HEK293T (cell line): ENCODE data around the gene GRM5.

Source experiments
- CTCF ChIA-PET: fragments of 350-600 bp; formaldehyde crosslinking; extraction: SDS; loops from one replicate; lab custom pipeline; 2021; ENCODE audit warnings: antibody characterized with exemption, inconsistent platforms; lab: Yijun Ruan, JAX
- POLR2A ChIA-PET: fragments of 350-600 bp; formaldehyde crosslinking; extraction: SDS; loops from one replicate; lab custom pipeline; 2020; ENCODE audit warnings: antibody characterized with exemption, inconsistent platforms; lab: Yijun Ruan, JAX
- DNase-seq: peaks from one replicate; pipeline ENCODE4 v3.0.0; 2012; ENCODE audit warnings: mixed read lengths; ENCODE audit errors: extremely low spot score
- ARNT ChIP-seq: fragments of 450-650 bp; IDR thresholded peaks from 2 replicates; pipeline ENCODE4 v1.6.1; 2017; ENCODE audit warnings: mild to moderate bottlenecking
- BHLHE40 ChIP-seq: fragments of 450-650 bp; IDR thresholded peaks from 2 replicates; pipeline ENCODE4 v1.6.1; 2016; ENCODE audit warnings: mild to moderate bottlenecking, moderate library complexity, borderline replicate concordance
- CTBP1 ChIP-seq: fragments of 450-650 bp; IDR thresholded peaks from 2 replicates; pipeline ENCODE4 v1.6.1; 2016; ENCODE audit warnings: borderline replicate concordance
- ELF4 ChIP-seq: fragments of 450-650 bp; IDR thresholded peaks from 2 replicates; pipeline ENCODE4 v1.6.1; 2017; ENCODE audit warnings: antibody characterized with exemption
- FOXA1 ChIP-seq: fragments of 450-650 bp; IDR thresholded peaks from 2 replicates; pipeline ENCODE4 v1.6.1; 2016; ENCODE audit warnings: mild to moderate bottlenecking
- FOXK2 ChIP-seq: fragments of 450-650 bp; IDR thresholded peaks from 2 replicates; pipeline ENCODE4 v1.6.1; 2016; ENCODE audit warnings: mild to moderate bottlenecking
- FOXM1 ChIP-seq: fragments of 450-650 bp; IDR thresholded peaks from 2 replicates; pipeline ENCODE4 v1.6.1; 2017; ENCODE audit warnings: mild to moderate bottlenecking, borderline replicate concordance
- HDGF ChIP-seq: fragments of 450-650 bp; IDR thresholded peaks from 2 replicates; pipeline ENCODE4 v1.6.1; 2017; ENCODE audit warnings: antibody characterized with exemption, borderline replicate concordance
- L3MBTL2 ChIP-seq: fragments of 450-650 bp; conservative IDR thresholded peaks from 2 replicates; pipeline ENCODE4 v1.6.1; 2016; ENCODE audit warnings: mild to moderate bottlenecking
- LEF1 ChIP-seq: fragments of 450-650 bp; IDR thresholded peaks from 2 replicates; pipeline ENCODE4 v1.6.1; 2017; ENCODE audit warnings: mild to moderate bottlenecking, borderline replicate concordance
- NFRKB ChIP-seq: fragments of 450-650 bp; IDR thresholded peaks from 2 replicates; pipeline ENCODE4 v1.6.1; 2016; ENCODE audit warnings: mild to moderate bottlenecking, moderate library complexity
- SP1 ChIP-seq: fragments of 450-650 bp; IDR thresholded peaks from 2 replicates; pipeline ENCODE4 v1.6.1; 2017
- SUZ12 ChIP-seq: fragments of 450-650 bp; IDR thresholded peaks from 2 replicates; pipeline ENCODE4 v1.6.1; 2016; ENCODE audit warnings: mild to moderate bottlenecking
- TARDBP ChIP-seq: fragments of 450-650 bp; IDR thresholded peaks from 2 replicates; pipeline ENCODE4 v1.6.1; 2016
- ZNF384 ChIP-seq: fragments of 450-650 bp; IDR thresholded peaks from 2 replicates; pipeline ENCODE4 v1.6.1; 2016
- TF ChIP-seq, protein P1 (sequence below): fragments of 450-650 bp; IDR thresholded peaks from 2 replicates; pipeline ENCODE4 v1.6.1; 2016

The GRM5 gene

DNA sequence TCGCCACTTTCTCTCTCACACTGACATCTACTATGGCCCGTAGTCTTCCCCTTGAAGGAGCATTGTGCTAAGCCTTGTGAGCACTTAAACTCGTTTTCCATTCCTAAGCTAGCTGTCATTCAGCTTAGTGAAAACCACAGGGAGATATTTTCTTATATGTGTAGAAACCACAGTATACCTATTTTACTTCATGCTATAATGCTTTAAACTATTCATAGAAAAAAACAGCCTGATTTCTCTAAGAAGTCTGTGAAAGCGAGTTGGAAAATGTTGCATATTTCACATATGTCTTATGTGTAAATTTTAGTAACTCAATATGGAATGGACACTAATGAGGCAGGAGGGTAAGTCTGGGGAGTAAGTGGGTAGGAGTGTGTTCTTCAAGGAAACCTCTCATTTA, 534.0 kb downstream of the GRM5 start:
- ChIA-PET POLR2A (no interaction called here), CTCF (interaction anchor here (0.7 kb wide), 1 partner anchor 1360 kb away, joined by 3 read pairs; no protein-coding TSS in a partner anchor)
- no peak for TF ChIP-seq SP1
- TF ChIP-seq, protein P1, sequence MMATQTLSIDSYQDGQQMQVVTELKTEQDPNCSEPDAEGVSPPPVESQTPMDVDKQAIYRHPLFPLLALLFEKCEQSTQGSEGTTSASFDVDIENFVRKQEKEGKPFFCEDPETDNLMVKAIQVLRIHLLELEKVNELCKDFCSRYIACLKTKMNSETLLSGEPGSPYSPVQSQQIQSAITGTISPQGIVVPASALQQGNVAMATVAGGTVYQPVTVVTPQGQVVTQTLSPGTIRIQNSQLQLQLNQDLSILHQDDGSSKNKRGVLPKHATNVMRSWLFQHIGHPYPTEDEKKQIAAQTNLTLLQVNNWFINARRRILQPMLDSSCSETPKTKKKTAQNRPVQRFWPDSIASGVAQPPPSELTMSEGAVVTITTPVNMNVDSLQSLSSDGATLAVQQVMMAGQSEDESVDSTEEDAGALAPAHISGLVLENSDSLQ: no peak
- no peak for TF ChIP-seq TARDBP
- no peak for TF ChIP-seq FOXA1
- TF ChIP-seq NFRKB: no peak
- TF ChIP-seq ZNF384: no peak
- no peak for DNase-seq

DNA sequence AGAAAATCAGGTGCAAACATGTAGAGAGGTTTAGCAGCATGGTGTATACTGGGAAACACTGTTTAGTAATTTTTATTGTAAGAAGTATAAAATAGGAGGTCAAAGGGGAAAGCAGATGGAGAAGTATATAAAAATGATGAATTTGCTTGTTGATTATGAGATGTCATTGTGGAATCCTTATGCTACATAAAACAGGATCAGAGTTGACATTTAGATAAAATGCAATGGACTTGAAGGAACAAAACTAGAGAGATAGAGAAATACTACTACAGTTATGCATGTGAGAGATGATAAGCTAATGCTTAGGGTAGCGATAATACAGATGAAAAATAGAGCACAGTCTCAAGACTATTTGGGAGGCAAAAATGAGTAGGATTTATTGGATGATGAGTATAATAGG, 536.4 kb downstream of the GRM5 start:
- DNase-seq: no peak
- TF ChIP-seq CTBP1 (no peak), LEF1 (no peak), SP1 (no peak), ZNF384 (no peak), ARNT (no peak), ELF4 (no peak), TARDBP (no peak), FOXA1 (no peak), NFRKB (no peak)
- POLR2A ChIA-PET: no interaction called here
- CTCF ChIA-PET: no interaction called here

DNA sequence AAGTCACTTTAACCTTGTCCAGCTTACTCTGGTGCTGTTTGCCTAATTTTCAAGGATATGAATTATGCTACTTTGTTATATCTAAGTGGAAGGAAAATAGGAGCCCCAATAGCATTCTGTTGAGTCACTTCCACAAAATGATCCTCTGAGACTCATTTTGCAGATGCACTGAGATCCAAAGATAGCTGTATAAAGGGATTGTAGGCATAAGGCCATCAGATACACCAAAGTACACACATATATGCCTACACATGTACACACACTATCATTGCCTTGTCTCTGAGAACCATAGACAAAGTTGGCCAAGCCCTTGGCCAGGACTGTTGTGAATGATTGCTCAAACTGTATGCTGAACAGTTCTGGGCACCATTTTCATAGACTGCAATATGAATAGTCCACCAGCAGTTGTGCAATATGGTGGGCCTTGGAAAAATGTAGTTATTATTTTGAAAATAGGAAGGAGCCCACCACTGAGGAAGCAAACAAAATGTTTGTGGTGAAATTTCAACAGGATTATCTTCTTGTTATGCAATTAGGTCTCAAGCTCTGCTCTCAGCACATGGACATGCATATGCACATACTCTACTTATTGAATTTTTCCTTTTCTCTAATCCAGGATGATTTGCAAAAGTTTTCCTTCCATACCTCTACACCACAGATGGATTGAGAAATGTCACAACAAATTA, 542.3 kb downstream of the GRM5 start:
- ChIA-PET POLR2A (no interaction called here), CTCF (no interaction called here)
- no peak for DNase-seq
- TF ChIP-seq L3MBTL2 (no peak), LEF1 (no peak), TARDBP (no peak), SUZ12 (no peak), CTBP1 (no peak), ARNT (no peak), FOXK2 (no peak), SP1 (no peak), ZNF384 (no peak), ELF4 (no peak), BHLHE40 (no peak), FOXM1 (no peak), HDGF (no peak), FOXA1 (no peak), NFRKB (no peak)
- TF ChIP-seq, protein P1: no peak

DNA sequence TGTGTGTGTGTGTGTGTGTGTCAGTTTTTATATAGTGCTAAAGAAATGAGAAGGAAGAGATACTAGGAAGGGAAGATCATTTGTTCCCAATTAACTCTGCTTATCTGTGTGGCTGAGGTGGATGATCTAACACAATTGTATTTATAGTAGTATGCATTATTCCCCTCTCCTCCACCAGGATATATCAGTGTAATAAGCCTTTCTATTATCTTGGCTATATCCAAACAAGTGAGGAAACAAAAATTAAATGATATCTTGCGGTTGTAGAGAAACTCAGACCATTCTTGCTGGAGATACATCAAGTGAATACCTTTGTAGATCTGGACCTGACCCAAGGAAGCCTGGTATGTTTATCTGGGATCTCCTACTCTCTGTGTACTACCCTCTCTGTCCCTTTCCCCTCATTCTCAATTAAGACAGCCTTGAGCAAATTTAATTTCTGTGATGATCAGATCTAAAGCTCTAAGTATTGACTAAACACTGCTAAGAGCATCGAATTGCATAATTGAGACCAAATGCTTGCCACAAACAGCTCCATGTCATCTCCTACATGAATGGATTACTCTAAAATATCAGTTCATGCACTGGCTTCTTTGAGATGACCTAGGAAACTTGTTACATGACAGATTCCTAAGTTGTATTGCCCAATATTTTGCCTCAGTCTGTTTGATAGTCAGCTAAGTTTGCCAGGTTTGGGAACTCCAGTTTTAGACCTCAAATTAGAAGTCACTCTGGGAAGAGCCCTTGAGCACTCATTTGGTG, 543.0 kb downstream of the GRM5 start:
- ChIA-PET POLR2A (no interaction called here), CTCF (interaction anchor here (0.6 kb wide), 1 partner anchor 8 kb away, joined by 3 read pairs; no protein-coding TSS in a partner anchor)
- DNase-seq: no peak
- TF ChIP-seq HDGF (no peak), SUZ12 (no peak), FOXM1 (no peak), SP1 (no peak), ELF4 (no peak), L3MBTL2 (no peak), ZNF384 (no peak), FOXK2 (no peak), ARNT (no peak), FOXA1 (no peak)

DNA sequence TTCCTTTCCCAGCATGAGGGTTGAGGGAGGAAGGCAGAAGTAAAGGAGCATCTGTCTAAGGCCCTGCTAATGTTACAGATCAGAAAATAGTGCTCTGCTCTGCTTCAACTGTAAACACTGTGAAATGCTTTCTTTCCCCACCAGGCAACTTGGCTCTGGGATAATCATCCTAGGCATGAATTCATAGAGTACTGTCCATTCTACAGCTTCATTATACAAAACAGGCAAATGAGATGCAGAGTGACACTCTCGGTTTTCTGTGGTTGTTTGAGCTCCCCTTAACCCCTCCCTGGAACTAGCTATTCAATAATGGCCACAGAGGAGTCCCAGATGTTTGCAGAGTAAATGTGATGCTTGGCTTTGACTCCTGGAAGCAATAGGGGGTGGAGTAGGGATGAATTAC, 544.0 kb downstream of the GRM5 start:
- DNase-seq: no peak
- ChIA-PET CTCF (interaction anchor here (0.5 kb wide), 1 partner anchor 37 kb away, joined by 3 read pairs; no protein-coding TSS in a partner anchor), POLR2A (no interaction called here)
- TF ChIP-seq TARDBP (no peak), SUZ12 (no peak), FOXM1 (no peak), ZNF384 (no peak), CTBP1 (no peak), ARNT (no peak), ELF4 (no peak), L3MBTL2 (no peak), SP1 (no peak), LEF1 (no peak), HDGF (no peak), NFRKB (no peak)

DNA sequence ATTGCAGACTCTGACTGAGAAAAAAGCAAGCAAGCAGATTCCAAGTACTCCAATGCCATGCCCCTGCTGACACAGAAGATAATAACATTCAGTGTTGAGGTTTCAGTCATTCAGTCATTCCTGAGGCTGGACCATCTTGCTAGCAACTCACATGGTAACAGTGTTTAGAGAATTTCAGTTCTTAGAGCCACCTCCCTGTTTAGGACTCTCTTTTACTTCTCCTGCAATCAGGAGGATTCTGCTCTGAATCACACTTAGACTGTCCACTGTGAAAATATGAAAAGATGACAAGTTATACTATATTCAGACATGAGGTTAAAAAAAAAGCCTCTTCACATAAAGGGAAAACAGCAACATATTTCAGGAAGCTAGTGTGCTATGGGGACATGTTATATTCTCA, 544.4 kb downstream of the GRM5 start:
- TF ChIP-seq HDGF (no peak), FOXA1 (no peak), SP1 (no peak), BHLHE40 (no peak), NFRKB (no peak), FOXM1 (no peak), SUZ12 (no peak), ARNT (no peak), ELF4 (no peak), CTBP1 (no peak), TARDBP (no peak), L3MBTL2 (no peak), LEF1 (no peak), FOXK2 (no peak), ZNF384 (no peak)
- TF ChIP-seq, protein P1: no peak
- POLR2A ChIA-PET: no interaction called here
- CTCF ChIA-PET: interaction anchor here (0.5 kb wide), 1 partner anchor 37 kb away, joined by 3 read pairs; no protein-coding TSS in a partner anchor
- no peak for DNase-seq
